HepG2 (cell line): ENCODE data around the gene CPLANE1. TPM values are rescaled to one million over a fixed set of nuclear protein-coding genes. Genes with fewer than 3 reads are reported as not detected.
A peak's percentile ranks its signal among the peaks of the same experiment; 100 is the strongest.

Experiments
- FOSL2 ChIP-seq: sonication (generic); formaldehyde crosslinking; IDR thresholded peaks from 2 replicates; pipeline ENCODE4 v1.4.0; 2020; ENCODE audit warnings: missing genetic modification reagents
- MAFF ChIP-seq: IDR thresholded peaks from 2 replicates; pipeline ENCODE4 v1.6.1; 2011; ENCODE audit warnings: low read depth, low read length, improper control_type of control experiment
- RBM22 ChIP-seq: fragments of 200-400 bp; formaldehyde crosslinking; optimal IDR thresholded peaks from 2 replicates; pipeline ENCODE3; 2017; ENCODE audit warnings: mild to moderate bottlenecking, low read length, moderate library complexity
- WIZ ChIP-seq: sonication (generic); formaldehyde crosslinking; IDR thresholded peaks from 2 replicates; pipeline ENCODE4 v1.5.1; 2020; ENCODE audit warnings: mild to moderate bottlenecking, missing genetic modification reagents
- ZFX ChIP-seq: sonication (generic); formaldehyde crosslinking; IDR thresholded peaks from 2 replicates; pipeline ENCODE4 v1.4.0; 2020; ENCODE audit warnings: mild to moderate bottlenecking, low read depth, missing genetic modification reagents, moderate library complexity
- ZMAT3 ChIP-seq: sonication (generic); formaldehyde crosslinking; conservative IDR thresholded peaks from 2 replicates; pipeline ENCODE4 v1.7.0; 2021; ENCODE audit warnings: missing genetic modification reagents
- ZNF567 ChIP-seq: sonication (generic); formaldehyde crosslinking; IDR thresholded peaks from 2 replicates; pipeline ENCODE4 v1.8.1; 2023; ENCODE audit warnings: mild to moderate bottlenecking, missing genetic modification reagents, borderline replicate concordance
- polyA plus RNA-seq, 8 experiments: library from polyadenylated mRNA; depleted of rRNA in 3 of 8; stranded (reverse) in 7 of 8; unstranded in 1 of 8; fragments of >200 nt; fragmentation: Illumina TruSeq in 4 of 8; extraction: Trizol in 4 of 8; gene quantifications; 2 replicates each; pipeline versions ENCODE4 v1.2.1 to v1.2.3, GENCODE V29; 2011 to 2016; ENCODE audit warnings: low read depth in 4 of 8, missing spikeins in 1 of 8, mixed read lengths in 1 of 8; ENCODE audit not compliant: insufficient read depth in 1 of 8
- total RNA-seq, 5 experiments: library from RNA; depleted of rRNA; stranded (reverse); fragments of >200 nt; fragmentation: Illumina TruSeq; extraction: Trizol; gene quantifications; 2 replicates each; pipeline ENCODE4 v1.2.3, GENCODE V29; 2016; ENCODE audit warnings: low read depth in 1 of 5
- TF ChIP-seq, protein P1 (sequence below): sonication (generic); formaldehyde crosslinking; IDR thresholded peaks from 2 replicates; pipeline ENCODE4 v1.4.0; 2020; ENCODE audit warnings: missing genetic modification reagents
- TF ChIP-seq, protein P2 (sequence below): sonication (generic); formaldehyde crosslinking; IDR thresholded peaks from 2 replicates; pipeline ENCODE4 v1.5.1; 2020; ENCODE audit warnings: mild to moderate bottlenecking, moderate library complexity, missing genetic modification reagents
- TF ChIP-seq, protein P3 (sequence below): IDR thresholded peaks from 2 replicates; pipeline ENCODE4 v1.4.0; 2020; ENCODE audit warnings: mild to moderate bottlenecking, missing genetic modification reagents
- TF ChIP-seq, protein P4 (sequence below): sonication (generic); formaldehyde crosslinking; IDR thresholded peaks from 2 replicates; pipeline ENCODE4 v1.5.0; 2020; ENCODE audit warnings: missing genetic modification reagents, mild to moderate bottlenecking, borderline replicate concordance
- TF ChIP-seq, protein P5 (sequence below): sonication (generic); formaldehyde crosslinking; IDR thresholded peaks from 2 replicates; pipeline ENCODE4 v1.4.0; 2020; ENCODE audit warnings: missing genetic modification reagents, borderline replicate concordance
- TF ChIP-seq, protein P6 (sequence below): sonication (generic); formaldehyde crosslinking; IDR thresholded peaks from 2 replicates; pipeline ENCODE4 v1.4.0; 2020; ENCODE audit warnings: mild to moderate bottlenecking, missing genetic modification reagents

CPLANE1 gene
- total and polyA plus RNA-seq, 2 of the 13 experiments (the other 11 are each of a cell fraction or from before 2014, with no cell fraction given), result 6.3 to 9.9 TPM

DNA sequence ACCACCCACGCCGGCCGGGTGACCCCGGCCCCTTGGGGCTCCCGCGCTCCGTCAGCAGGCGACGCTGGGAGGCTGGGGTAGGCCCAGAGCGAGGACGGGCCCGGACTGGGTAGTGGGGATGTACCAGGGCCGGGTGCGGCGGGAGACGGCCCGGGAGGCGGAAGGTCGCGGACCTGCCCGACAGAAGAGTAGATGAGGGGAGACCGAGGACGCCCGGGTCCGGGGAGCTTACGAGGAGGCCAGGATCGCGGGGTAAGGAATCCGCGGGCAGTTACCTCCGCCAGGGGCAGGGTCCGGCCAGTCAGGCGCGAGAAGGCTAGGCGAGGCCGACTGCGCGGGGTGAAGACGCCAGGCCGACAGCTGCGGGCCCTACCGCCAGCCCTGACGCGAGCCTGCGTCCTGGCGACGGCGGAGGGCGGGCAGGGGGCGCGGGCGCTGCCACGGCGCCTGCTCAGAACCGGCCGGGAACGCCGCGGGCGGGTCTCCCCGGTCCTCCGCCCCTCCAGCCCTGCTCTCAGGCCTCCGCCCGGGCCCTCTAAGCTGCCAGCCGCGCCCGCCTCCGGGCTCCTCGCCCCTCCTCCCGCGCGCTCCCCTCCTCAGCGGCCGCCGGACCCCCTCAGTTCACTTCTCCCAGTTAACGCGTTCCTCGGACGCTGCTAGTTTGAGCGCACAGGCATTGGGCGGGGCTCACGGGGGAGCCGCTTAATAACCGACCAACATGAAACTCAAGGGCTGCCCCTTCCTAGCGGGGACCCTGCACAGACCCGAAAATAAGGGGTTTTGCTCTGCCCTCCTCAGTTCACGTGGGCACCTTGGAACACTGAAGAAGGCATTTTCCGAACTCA, at the start of gene CPLANE1 (continued):
- TF ChIP-seq, protein P1, sequence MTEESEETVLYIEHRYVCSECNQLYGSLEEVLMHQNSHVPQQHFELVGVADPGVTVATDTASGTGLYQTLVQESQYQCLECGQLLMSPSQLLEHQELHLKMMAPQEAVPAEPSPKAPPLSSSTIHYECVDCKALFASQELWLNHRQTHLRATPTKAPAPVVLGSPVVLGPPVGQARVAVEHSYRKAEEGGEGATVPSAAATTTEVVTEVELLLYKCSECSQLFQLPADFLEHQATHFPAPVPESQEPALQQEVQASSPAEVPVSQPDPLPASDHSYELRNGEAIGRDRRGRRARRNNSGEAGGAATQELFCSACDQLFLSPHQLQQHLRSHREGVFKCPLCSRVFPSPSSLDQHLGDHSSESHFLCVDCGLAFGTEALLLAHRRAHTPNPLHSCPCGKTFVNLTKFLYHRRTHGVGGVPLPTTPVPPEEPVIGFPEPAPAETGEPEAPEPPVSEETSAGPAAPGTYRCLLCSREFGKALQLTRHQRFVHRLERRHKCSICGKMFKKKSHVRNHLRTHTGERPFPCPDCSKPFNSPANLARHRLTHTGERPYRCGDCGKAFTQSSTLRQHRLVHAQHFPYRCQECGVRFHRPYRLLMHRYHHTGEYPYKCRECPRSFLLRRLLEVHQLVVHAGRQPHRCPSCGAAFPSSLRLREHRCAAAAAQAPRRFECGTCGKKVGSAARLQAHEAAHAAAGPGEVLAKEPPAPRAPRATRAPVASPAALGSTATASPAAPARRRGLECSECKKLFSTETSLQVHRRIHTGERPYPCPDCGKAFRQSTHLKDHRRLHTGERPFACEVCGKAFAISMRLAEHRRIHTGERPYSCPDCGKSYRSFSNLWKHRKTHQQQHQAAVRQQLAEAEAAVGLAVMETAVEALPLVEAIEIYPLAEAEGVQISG (CRISPR knock-in tag), result peak; percentile 67
- TF ChIP-seq MAFF (no peak), ZFX (CRISPR knock-in tag) (peak; percentile 97), ZMAT3 (peak; percentile 86; the same call in 1 of the 2 replicates), RBM22 (no peak), WIZ (0 out of 2 replicates have a peak, but pooled peaks have one; percentile 61), ZNF567 (CRISPR knock-in tag) (no peak), FOSL2 (CRISPR knock-in tag) (0 out of 2 replicates have a peak, but pooled peaks have one; percentile 5)
- TF ChIP-seq, protein P2, sequence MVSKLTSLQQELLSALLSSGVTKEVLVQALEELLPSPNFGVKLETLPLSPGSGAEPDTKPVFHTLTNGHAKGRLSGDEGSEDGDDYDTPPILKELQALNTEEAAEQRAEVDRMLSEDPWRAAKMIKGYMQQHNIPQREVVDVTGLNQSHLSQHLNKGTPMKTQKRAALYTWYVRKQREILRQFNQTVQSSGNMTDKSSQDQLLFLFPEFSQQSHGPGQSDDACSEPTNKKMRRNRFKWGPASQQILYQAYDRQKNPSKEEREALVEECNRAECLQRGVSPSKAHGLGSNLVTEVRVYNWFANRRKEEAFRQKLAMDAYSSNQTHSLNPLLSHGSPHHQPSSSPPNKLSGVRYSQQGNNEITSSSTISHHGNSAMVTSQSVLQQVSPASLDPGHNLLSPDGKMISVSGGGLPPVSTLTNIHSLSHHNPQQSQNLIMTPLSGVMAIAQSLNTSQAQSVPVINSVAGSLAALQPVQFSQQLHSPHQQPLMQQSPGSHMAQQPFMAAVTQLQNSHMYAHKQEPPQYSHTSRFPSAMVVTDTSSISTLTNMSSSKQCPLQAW (CRISPR knock-in tag), result no peak
- TF ChIP-seq, protein P3, sequence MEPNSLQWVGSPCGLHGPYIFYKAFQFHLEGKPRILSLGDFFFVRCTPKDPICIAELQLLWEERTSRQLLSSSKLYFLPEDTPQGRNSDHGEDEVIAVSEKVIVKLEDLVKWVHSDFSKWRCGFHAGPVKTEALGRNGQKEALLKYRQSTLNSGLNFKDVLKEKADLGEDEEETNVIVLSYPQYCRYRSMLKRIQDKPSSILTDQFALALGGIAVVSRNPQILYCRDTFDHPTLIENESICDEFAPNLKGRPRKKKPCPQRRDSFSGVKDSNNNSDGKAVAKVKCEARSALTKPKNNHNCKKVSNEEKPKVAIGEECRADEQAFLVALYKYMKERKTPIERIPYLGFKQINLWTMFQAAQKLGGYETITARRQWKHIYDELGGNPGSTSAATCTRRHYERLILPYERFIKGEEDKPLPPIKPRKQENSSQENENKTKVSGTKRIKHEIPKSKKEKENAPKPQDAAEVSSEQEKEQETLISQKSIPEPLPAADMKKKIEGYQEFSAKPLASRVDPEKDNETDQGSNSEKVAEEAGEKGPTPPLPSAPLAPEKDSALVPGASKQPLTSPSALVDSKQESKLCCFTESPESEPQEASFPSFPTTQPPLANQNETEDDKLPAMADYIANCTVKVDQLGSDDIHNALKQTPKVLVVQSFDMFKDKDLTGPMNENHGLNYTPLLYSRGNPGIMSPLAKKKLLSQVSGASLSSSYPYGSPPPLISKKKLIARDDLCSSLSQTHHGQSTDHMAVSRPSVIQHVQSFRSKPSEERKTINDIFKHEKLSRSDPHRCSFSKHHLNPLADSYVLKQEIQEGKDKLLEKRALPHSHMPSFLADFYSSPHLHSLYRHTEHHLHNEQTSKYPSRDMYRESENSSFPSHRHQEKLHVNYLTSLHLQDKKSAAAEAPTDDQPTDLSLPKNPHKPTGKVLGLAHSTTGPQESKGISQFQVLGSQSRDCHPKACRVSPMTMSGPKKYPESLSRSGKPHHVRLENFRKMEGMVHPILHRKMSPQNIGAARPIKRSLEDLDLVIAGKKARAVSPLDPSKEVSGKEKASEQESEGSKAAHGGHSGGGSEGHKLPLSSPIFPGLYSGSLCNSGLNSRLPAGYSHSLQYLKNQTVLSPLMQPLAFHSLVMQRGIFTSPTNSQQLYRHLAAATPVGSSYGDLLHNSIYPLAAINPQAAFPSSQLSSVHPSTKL (CRISPR knock-in tag), result no peak
- TF ChIP-seq, protein P4, sequence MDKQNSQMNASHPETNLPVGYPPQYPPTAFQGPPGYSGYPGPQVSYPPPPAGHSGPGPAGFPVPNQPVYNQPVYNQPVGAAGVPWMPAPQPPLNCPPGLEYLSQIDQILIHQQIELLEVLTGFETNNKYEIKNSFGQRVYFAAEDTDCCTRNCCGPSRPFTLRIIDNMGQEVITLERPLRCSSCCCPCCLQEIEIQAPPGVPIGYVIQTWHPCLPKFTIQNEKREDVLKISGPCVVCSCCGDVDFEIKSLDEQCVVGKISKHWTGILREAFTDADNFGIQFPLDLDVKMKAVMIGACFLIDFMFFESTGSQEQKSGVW (CRISPR knock-in tag), result no peak
- TF ChIP-seq, protein P5, sequence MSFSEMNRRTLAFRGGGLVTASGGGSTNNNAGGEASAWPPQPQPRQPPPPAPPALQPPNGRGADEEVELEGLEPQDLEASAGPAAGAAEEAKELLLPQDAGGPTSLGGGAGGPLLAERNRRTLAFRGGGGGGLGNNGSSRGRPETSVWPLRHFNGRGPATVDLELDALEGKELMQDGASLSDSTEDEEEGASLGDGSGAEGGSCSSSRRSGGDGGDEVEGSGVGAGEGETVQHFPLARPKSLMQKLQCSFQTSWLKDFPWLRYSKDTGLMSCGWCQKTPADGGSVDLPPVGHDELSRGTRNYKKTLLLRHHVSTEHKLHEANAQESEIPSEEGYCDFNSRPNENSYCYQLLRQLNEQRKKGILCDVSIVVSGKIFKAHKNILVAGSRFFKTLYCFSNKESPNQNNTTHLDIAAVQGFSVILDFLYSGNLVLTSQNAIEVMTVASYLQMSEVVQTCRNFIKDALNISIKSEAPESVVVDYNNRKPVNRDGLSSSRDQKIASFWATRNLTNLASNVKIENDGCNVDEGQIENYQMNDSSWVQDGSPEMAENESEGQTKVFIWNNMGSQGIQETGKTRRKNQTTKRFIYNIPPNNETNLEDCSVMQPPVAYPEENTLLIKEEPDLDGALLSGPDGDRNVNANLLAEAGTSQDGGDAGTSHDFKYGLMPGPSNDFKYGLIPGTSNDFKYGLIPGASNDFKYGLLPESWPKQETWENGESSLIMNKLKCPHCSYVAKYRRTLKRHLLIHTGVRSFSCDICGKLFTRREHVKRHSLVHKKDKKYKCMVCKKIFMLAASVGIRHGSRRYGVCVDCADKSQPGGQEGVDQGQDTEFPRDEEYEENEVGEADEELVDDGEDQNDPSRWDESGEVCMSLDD (CRISPR knock-in tag), result peak; percentile 72
- TF ChIP-seq, protein P6, sequence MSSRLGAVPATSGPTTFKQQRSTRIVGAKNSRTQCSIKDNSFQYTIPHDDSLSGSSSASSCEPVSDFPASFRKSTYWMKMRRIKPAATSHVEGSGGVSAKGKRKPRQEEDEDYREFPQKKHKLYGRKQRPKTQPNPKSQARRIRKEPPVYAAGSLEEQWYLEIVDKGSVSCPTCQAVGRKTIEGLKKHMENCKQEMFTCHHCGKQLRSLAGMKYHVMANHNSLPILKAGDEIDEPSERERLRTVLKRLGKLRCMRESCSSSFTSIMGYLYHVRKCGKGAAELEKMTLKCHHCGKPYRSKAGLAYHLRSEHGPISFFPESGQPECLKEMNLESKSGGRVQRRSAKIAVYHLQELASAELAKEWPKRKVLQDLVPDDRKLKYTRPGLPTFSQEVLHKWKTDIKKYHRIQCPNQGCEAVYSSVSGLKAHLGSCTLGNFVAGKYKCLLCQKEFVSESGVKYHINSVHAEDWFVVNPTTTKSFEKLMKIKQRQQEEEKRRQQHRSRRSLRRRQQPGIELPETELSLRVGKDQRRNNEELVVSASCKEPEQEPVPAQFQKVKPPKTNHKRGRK (CRISPR knock-in tag), result no peak
